GM23338 (cell line): ENCODE data around the gene MYH3. TPM values are rescaled to one million over a fixed set of nuclear protein-coding genes. Genes with fewer than 3 reads are reported as not detected.

ENCODE experiments used
- CREB1 ChIP-seq: fragments of 250-450 bp; sonication (Bioruptor Pico); IDR thresholded peaks from 2 replicates; pipeline ENCODE4 v1.5.0; 2020; ENCODE audit warnings: low read depth, mild to moderate bottlenecking, moderate library complexity
- CTCF ChIP-seq, 2 experiments: fragments of 200-600 bp in 1 of 2; sonication (generic) in 1 of 2; conservative IDR thresholded peaks; 2 replicates each; pipeline versions ENCODE4 v1.5.1 to v1.6.1; 2016 to 2017; ENCODE audit warnings: antibody characterized with exemption in 2 of 2, low read depth in 2 of 2, mild to moderate bottlenecking in 2 of 2, moderate library complexity in 1 of 2
- EZH2 ChIP-seq: fragments of 200-600 bp; sonication (generic); IDR thresholded peaks from one replicate; pipeline ENCODE4 v1.8.0; 2017; ENCODE audit warnings: antibody characterized with exemption, mild to moderate bottlenecking, low read depth; ENCODE audit not compliant: unreplicated experiment
- EZH2phosphoT487 ChIP-seq: fragments of 200-600 bp; sonication (generic); IDR thresholded peaks from one replicate; pipeline ENCODE4 v1.8.1; 2018; ENCODE audit warnings: antibody characterized with exemption; ENCODE audit not compliant: unreplicated experiment
- JUNB ChIP-seq: IDR thresholded peaks from one replicate; pipeline ENCODE4 v1.6.1; 2016; ENCODE audit warnings: antibody characterized with exemption; ENCODE audit not compliant: unreplicated experiment
- NANOG ChIP-seq: IDR thresholded peaks from 2 replicates; pipeline ENCODE4 v1.6.1; 2016; ENCODE audit warnings: antibody characterized with exemption, borderline replicate concordance
- STAT1 ChIP-seq: IDR thresholded peaks from one replicate; pipeline ENCODE4 v1.6.1; 2016; ENCODE audit warnings: antibody characterized with exemption; ENCODE audit not compliant: unreplicated experiment
- ZNF114 ChIP-seq: fragments of 250-450 bp; sonication (Bioruptor Pico); IDR thresholded peaks from 2 replicates; pipeline ENCODE4 v1.5.0; 2020; ENCODE audit warnings: mild to moderate bottlenecking, moderate library complexity
- ZNF331 ChIP-seq: fragments of 250-450 bp; sonication (Bioruptor Pico); IDR thresholded peaks from 2 replicates; pipeline ENCODE4 v1.5.0; 2020; ENCODE audit warnings: low read depth, mild to moderate bottlenecking, moderate library complexity
- ZNF462 ChIP-seq: fragments of 250-450 bp; sonication (Bioruptor Pico); IDR thresholded peaks from 2 replicates; pipeline ENCODE4 v1.5.0; 2020; ENCODE audit warnings: mild to moderate bottlenecking, moderate library complexity
- polyA plus RNA-seq: library from polyadenylated mRNA; unstranded; fragments of >200 nt; fragmentation: Nextera tagmentation; extraction: Ambion mirVana; gene quantifications from 2 replicates; pipeline ENCODE4 v1.2.1, GENCODE V29; 2016
- total RNA-seq: library from RNA; depleted of rRNA; stranded (reverse); fragments of >200 nt; shearing (Covaris generic); gene quantifications from 2 replicates; pipeline ENCODE4 v1.2.3, GENCODE V29; 2014
- TF ChIP-seq, protein P1 (sequence below): IDR thresholded peaks from 2 replicates; pipeline ENCODE4 v1.6.1; 2016; ENCODE audit warnings: antibody characterized with exemption

Gene MYH3
- total and polyA plus RNA-seq, 2 experiments from 2014 or later: 0.84 to 1.8 TPM

DNA sequence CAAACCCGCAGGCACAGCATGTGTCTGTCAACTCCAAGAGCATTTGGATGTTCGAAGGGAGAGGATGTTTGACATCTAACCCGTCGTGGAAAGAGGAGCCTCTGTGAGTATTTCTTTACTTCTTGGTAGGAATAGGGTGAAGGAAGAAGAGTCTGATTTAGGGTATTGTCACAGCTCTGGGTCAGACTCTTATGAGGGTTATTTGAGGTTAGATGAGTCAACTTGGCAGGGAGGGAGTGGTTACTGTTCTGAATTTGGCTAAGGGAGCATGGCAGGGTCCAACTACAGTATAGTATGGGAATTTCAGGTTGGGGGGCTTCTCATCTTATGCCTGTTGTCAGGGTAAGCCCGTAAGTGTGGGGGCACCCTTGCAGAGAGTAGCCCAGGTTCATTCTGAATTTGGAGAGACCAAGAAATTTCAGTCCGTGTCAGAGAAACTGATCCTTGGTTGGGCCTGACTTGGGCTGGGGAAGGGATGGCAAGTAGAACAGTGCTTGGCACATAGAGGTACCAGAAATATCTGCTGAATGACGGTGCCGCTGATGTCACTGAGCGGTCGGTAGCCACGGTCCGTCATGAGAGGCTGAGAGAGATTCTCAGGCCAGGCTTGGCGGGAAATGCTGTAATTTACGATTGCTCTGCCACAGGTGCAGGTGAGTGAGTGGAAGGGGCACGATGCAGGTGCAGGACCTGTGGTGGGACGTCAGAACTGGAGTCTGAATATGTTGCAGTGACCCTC is 43.2 kb downstream of the MYH3 start (continued):
- no peak for TF ChIP-seq ZNF462
- TF ChIP-seq CTCF (conservative IDR thresholded peaks at IDR 0.05; ENCODE audit: low read depth in 2 of 2): no peak
- TF ChIP-seq ZNF331: no peak
- no peak for TF ChIP-seq STAT1
- TF ChIP-seq, protein P1, sequence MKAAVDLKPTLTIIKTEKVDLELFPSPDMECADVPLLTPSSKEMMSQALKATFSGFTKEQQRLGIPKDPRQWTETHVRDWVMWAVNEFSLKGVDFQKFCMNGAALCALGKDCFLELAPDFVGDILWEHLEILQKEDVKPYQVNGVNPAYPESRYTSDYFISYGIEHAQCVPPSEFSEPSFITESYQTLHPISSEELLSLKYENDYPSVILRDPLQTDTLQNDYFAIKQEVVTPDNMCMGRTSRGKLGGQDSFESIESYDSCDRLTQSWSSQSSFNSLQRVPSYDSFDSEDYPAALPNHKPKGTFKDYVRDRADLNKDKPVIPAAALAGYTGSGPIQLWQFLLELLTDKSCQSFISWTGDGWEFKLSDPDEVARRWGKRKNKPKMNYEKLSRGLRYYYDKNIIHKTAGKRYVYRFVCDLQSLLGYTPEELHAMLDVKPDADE: no peak
- no peak for TF ChIP-seq EZH2
- TF ChIP-seq EZH2phosphoT487: no peak
- TF ChIP-seq ZNF114: no peak
- TF ChIP-seq JUNB: no peak
- TF ChIP-seq NANOG: no peak
- TF ChIP-seq CREB1: no peak
